Activated naive CD8-positive, alpha-beta T cell treated with anti-CD3 and anti-CD28 coated beads for 36 hours (primary cell): ENCODE results near the gene FOLR1. TPM values are rescaled to one million over a fixed set of nuclear protein-coding genes. Genes with fewer than 3 reads are reported as not detected.

Experiments
- DNase-seq: peaks from one replicate; pipeline ENCODE4 v3.0.0; 2021
- H3K27ac Mint-ChIP-seq: one replicate; pipeline ENCODE4 v1.8.0; 2022; ENCODE audit warnings: mild to moderate bottlenecking, moderate library complexity, mixed read lengths
- H3K27me3 Mint-ChIP-seq: one replicate; pipeline ENCODE4 v1.8.0; 2022; ENCODE audit warnings: mild to moderate bottlenecking, mixed read lengths
- H3K36me3 Mint-ChIP-seq: one replicate; pipeline ENCODE4 v1.8.0; 2021; ENCODE audit warnings: mild to moderate bottlenecking, mixed read lengths
- H3K4me1 Mint-ChIP-seq: one replicate; pipeline ENCODE4 v1.8.0; 2021; ENCODE audit warnings: mixed read lengths
- H3K4me3 Mint-ChIP-seq: one replicate; pipeline ENCODE4 v1.8.0; 2022; ENCODE audit warnings: mild to moderate bottlenecking, moderate library complexity, mixed read lengths
- H3K9me3 Mint-ChIP-seq: one replicate; pipeline ENCODE4 v1.8.0; 2022; ENCODE audit warnings: mixed read lengths
- total RNA-seq, 2 experiments: library from RNA; stranded (reverse); gene quantifications; one replicate each; pipeline ENCODE4 v1.2.3, GENCODE V29; 2021

FOLR1 gene
- total RNA-seq, 2 experiments from 2014 or later, result not detected

DNA sequence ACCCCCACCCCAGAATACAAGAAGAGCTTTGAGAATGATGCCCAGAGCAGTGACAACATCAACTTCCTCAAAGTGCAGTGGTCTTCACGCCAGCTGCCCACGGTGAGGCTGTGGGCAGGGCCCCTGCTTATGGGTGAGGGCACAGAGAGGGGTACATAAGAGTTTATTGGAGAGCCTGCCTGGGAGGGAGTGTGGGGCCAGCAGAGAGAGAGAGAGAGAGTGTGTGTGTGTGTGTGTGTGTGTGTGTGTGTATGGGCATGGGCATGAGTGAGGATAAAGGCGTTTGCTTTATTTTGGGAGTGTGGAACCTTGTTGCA is 42.5 kb downstream of the FOLR1 start:
- no peak for DNase-seq
- H3K27me3 Mint-ChIP-seq, result peaks cover 8% of the 10 kb centered on the region
- no peak overlapping the region for H3K4me3 Mint-ChIP-seq
- peaks cover 10% of the 10 kb centered on the region for H3K36me3 Mint-ChIP-seq
- peaks cover 7% of the 10 kb centered on the region for H3K4me1 Mint-ChIP-seq
- no peaks in the 10 kb centered on the region for H3K9me3 Mint-ChIP-seq
- H3K27ac Mint-ChIP-seq, result no peak overlapping the region

DNA sequence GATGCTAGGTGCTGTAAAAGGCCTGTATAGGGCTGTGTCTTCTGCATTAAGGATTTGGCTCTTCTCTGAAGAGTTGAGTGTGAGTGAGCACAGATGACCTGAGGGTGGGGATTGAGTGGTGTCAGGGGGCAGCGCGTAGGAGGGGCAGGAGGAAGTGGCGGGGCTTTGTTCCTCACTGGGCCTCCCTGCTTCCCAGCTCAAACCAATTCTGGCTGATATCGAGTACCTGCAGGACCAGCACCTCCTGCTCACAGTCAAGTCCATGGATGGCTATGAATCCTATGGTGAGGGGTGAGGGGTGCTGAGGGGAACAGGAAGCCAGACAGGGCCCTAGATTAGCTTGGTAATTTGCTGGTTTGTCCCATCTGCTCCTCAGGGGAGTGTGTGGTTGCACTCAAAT is 43.0 kb downstream of the FOLR1 start:
- no peak for DNase-seq
- Mint-ChIP-seq H3K27ac (no peak overlapping the region), H3K27me3 (peaks cover 10% of the 10 kb centered on the region), H3K4me1 (peaks cover 7% of the 10 kb centered on the region), H3K36me3 (peaks cover 9% of the 10 kb centered on the region), H3K9me3 (no peaks in the 10 kb centered on the region), H3K4me3 (no peak overlapping the region)

DNA sequence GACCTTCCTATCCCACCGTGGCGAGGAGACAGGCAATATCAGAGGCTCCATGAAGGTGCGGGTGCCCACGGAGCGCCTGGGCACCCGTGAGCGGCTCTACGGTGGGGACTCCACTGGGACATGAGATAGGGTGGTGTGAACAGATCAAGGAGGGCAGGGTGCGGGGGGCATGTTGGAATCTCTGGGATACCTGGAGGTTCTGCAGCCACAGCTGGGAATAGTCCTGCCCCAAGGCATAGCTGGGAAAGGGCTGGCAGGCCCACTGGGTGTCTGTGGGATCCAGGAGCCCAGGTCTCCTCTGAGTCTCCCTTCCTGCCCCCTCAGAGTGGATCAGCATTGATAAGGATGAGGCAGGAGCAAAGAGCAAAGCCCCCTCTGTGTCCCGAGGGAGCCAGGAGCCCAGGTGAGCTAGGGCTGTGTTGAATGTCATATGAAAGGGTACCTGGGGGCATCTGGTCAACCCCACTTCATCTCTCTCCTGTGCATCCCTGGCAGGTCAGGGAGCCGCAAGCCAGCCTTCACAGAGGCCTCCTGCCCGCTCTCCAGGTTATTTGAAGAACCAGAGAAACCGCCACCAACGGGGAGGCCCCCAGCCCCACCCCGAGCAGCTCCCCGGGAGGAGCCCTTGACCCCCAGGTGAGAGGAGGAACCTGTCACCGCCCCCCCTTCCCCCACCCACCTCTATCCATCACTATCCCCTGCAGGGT is 43.6 kb downstream of the FOLR1 start:
- Mint-ChIP-seq H3K4me3 (no peak overlapping the region), H3K9me3 (no peaks in the 10 kb centered on the region), H3K27me3 (peaks cover 14% of the 10 kb centered on the region), H3K4me1 (peaks cover 9% of the 10 kb centered on the region), H3K27ac (no peak overlapping the region), H3K36me3 (peaks cover 8% of the 10 kb centered on the region)
- DNase-seq, result no peak

DNA sequence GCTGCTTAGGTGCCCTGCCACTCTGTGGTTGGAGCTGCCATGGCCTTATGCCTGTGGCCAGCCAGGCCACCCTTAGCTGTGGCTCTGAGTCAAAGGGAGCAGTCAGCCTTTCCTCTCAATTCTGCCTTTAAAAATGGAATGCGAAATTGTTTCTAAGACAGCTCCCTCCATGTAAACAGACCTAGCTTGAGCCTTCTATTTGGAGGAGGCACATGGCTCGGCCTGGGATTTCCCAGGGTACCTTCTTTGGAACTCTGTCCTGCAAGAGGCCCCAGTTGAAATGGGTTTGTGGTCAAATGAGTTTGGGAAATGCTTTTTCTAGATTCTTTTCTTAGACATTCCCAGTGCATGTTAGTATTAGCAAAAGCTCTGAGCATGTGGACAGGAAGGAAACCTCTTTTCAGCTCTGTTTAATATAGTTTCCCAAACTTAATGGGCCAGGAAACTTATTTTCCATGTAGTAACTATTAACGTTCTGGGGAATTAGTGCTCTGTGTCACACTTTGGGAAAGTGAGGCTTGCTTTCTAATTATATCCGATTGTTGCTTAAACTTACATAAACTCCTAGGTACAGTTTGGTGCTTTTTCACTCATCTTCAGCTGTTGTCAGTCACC is 44.2 kb downstream of the FOLR1 start:
- Mint-ChIP-seq H3K36me3 (peaks cover 6% of the 10 kb centered on the region), H3K27ac (no peak overlapping the region), H3K4me3 (no peak overlapping the region)

DNA sequence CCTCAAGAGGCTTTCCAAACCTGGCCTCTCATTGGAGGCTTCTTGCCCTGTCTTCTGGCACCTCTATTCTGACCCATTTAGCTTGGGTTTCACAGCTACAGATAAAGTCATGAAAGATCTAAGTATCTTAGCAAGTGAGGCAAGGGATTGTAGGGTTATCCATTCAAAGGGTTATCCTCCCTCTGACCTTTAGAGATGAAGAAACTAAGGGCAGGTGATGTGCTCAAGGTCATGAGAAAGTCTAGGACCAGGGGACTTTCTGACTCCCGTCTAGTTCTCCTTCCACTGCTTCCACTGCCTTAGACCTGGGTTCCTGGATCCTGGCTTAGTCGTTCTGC is 44.8 kb downstream of the FOLR1 start:
- peaks cover 5% of the 10 kb centered on the region for H3K36me3 Mint-ChIP-seq
- DNase-seq, result no peak
- no peak overlapping the region for H3K27ac Mint-ChIP-seq
- no peak overlapping the region for H3K4me3 Mint-ChIP-seq
- peaks cover 27% of the 10 kb centered on the region for H3K27me3 Mint-ChIP-seq
- H3K9me3 Mint-ChIP-seq, result no peaks in the 10 kb centered on the region
- peaks cover 14% of the 10 kb centered on the region for H3K4me1 Mint-ChIP-seq

More for the DNA sequence above, 44.2 kb downstream of the FOLR1 start:
- Mint-ChIP-seq H3K27me3 (peaks cover 21% of the 10 kb centered on the region), H3K4me1 (peaks cover 14% of the 10 kb centered on the region), H3K9me3 (no peaks in the 10 kb centered on the region)
- DNase-seq, result no peak

DNA sequence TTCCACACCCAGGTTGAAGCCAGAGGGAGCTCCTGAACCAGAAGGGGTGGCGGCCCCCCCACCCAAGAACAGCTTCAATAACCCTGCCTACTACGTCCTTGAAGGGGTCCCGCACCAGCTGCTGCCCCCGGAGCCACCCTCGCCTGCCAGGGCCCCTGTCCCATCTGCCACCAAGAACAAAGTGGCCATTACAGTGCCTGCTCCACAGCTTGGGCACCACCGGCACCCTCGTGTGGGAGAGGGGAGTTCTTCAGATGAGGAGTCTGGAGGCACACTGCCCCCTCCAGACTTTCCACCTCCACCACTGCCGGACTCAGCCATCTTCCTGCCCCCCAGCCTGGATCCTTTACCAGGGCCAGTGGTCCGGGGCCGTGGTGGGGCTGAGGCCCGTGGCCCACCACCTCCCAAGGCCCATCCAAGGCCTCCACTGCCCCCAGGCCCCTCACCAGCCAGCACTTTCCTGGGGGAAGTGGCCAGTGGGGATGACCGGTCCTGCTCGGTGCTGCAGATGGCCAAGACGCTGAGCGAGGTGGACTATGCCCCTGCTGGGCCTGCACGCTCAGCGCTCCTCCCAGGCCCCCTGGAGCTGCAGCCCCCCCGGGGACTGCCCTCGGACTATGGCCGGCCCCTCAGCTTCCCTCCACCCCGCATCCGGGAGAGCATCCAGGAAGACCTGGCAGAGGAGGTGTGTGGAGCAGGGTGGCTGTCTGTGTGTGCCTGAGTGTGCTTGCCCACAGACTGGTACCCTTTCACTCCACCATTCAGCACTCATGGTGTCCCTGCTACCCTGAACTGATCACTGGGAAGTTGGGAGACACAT is 45.4 kb downstream of the FOLR1 start:
- H3K27me3 Mint-ChIP-seq, result peaks cover 32% of the 10 kb centered on the region
- peaks cover 3% of the 10 kb centered on the region for H3K36me3 Mint-ChIP-seq
- H3K4me1 Mint-ChIP-seq, result peaks cover 16% of the 10 kb centered on the region
- H3K9me3 Mint-ChIP-seq, result no peaks in the 10 kb centered on the region
- no peak overlapping the region for H3K4me3 Mint-ChIP-seq
- DNase-seq, result no peak
- no peak overlapping the region for H3K27ac Mint-ChIP-seq

DNA sequence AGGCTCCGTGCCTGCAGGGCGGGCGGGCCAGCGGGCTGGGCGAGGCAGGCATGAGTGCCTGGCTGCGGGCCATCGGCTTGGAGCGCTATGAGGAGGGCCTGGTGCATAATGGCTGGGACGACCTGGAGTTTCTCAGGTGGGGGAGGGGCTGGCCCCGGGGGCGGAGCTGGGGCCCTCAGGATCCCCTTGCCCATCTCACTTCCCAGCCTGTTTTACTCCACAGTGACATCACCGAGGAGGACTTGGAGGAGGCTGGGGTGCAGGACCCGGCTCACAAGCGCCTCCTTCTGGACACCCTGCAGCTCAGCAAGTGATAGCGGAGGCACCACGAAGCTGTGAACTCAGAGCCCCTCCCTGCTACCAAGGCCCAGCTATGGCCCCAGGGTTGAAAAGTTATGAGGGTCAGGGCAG is 46.1 kb downstream of the FOLR1 start:
- Mint-ChIP-seq H3K9me3 (no peaks in the 10 kb centered on the region), H3K27me3 (peaks cover 40% of the 10 kb centered on the region), H3K27ac (no peak overlapping the region), H3K4me3 (no peak overlapping the region), H3K4me1 (peaks cover 16% of the 10 kb centered on the region), H3K36me3 (peaks cover 2% of the 10 kb centered on the region)
- DNase-seq, result peak; percentile 47

DNA sequence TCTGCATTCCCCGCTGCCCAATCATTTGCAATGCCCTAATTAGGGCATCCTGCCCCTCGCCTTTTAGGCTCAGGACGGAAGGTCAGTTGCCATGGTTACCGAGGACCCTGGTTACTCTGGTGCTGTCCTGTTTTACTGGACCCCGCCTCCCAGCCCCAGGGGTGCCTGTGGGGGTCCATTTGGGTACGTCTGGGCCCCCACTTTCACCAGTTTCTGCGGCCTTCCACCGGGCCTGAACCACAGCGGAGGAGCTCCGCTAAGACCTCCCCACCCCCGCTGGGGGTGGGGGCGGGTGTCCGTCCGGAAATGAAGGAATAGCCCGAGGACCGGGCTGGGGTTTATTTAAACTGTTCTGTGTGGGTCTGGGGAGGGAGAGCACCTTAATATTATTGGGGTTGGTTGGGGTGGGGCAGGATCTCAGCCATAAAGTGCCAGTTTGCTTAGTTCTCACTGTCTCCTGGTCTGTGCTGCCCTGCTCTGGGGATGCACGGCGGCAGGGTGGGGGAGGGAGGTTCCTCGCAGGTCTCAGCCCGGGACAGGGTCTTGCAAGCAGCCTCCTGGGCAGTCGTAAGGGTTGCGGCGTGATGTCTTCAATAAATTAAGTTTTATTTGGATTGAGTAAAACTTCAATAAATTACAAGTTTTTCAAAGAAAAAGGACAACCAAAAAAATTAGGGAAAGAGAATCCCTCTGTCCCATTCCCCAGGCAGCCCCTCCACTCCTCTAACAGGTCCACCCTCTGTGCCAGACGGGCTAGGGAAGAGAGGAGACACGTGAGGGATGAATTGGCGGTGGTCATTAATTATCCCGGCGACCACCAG is 46.8 kb downstream of the FOLR1 start:
- peaks cover 2% of the 10 kb centered on the region for H3K36me3 Mint-ChIP-seq
- DNase-seq, result no peak
- peaks cover 46% of the 10 kb centered on the region for H3K27me3 Mint-ChIP-seq
- no peaks in the 10 kb centered on the region for H3K9me3 Mint-ChIP-seq
- H3K27ac Mint-ChIP-seq, result no peak overlapping the region
- peaks cover 21% of the 10 kb centered on the region for H3K4me1 Mint-ChIP-seq
- no peak overlapping the region for H3K4me3 Mint-ChIP-seq

DNA sequence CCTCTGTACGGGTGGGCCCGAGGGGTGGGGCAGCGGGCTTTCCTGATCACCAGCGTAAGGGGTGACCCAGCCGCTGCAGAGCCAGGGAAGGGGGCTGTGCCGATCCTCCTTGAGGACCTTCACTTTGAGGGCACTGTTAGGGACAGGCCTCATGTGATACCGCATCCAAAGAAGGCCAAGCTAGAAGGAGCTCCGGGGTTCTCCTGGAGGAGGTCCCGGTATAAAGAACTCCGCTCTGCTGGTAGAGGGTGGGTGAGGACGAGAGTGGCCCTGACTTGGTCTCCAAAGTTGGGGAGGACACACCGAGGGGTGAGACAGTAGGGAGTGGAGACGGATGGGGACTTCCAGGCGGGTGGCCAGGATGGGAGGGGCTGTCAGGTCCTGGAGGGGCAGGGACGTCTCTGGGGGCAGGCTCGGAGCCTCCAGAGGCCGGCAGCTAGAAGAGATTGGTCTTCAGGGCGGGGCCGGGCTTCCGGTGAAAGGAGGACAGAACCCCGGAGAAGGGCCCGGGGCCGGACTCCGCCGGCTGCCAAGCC is 47.4 kb downstream of the FOLR1 start:
- no peaks in the 10 kb centered on the region for H3K9me3 Mint-ChIP-seq
- peaks cover 2% of the 10 kb centered on the region for H3K36me3 Mint-ChIP-seq
- DNase-seq, result no peak
- H3K4me3 Mint-ChIP-seq, result peak overlapping the region; percentile 48
- H3K4me1 Mint-ChIP-seq, result peaks cover 21% of the 10 kb centered on the region
- H3K27ac Mint-ChIP-seq, result no peak overlapping the region
- peaks cover 46% of the 10 kb centered on the region for H3K27me3 Mint-ChIP-seq

DNA sequence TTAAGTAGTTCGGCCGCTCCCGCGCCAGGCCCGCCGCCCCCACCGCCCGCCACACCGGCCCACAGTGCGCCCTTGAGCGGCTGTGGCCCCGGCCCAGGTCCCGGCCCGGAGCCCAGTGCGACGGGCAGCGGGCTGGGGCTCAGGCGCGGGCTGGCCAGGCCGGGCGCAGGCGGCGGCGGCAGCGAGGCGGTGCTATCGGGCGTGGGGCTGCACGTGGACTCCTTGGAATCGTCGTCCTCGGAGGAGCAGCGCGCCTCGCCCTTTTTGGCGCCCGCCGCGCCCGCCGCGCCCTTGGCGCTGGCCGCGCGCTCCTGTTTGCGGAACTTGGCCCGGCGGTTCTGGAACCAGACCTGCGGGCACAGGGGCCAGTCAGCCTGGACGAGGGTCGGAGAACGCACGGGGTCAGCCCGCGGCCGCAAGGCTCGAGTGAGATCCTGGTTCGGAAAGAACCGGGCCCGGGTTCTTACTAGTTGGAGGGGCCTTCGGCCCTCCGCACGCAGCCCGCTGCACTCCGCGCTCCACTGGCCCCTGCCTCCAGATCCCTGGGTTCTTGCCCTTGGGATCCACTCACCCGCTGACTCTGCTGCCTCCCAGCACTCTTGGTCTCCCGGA is 48.0 kb downstream of the FOLR1 start:
- H3K4me1 Mint-ChIP-seq, result peaks cover 25% of the 10 kb centered on the region
- H3K4me3 Mint-ChIP-seq, result no peak overlapping the region
- H3K9me3 Mint-ChIP-seq, result no peaks in the 10 kb centered on the region
- no peak overlapping the region for H3K27ac Mint-ChIP-seq
- H3K27me3 Mint-ChIP-seq, result peaks cover 46% of the 10 kb centered on the region
- peak; percentile 26 for DNase-seq
- peaks cover 2% of the 10 kb centered on the region for H3K36me3 Mint-ChIP-seq

DNA sequence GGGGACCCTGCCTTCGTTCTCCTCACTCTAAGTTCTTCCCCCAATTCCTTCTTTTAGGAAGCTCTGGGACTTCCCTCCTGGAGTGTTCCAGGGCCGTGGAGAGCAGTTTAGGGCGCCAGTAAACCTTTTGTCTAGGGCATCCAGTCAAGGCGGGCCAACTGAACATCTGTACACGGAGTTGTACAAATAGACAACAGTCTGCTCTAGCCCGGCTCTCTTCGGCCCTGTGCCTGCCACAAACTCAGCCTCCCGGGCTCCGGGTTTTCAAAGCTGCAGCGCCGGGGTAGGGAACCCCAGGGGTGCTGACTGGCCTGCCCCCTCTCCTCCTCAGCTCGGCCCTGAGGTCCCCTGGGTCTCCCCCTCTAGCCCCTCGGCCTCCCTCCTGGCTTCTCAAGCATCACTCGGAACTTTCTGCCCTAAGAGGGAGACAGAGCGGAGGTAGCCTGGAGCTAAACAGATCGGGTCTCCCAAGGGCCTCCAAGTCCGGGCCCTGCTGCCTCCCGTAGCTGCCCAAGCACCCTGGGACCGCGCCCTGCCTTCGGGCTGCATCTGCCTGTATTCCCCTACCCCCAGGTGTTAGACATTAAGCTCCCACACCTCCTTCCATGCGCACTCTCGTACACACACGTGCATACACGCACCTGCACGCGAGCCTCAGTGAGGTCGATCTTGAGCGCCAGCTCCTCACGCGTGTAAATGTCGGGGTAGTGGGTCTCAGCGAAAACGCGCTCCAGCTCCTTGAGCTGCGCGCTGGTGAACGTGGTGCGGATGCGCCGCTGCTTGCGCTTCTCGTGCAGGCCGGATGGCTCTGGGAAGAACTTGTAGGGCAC is 48.7 kb downstream of the FOLR1 start:
- H3K27ac Mint-ChIP-seq, result no peak overlapping the region
- H3K4me3 Mint-ChIP-seq, result peak overlapping the region; percentile 18
- peaks cover 25% of the 10 kb centered on the region for H3K4me1 Mint-ChIP-seq
- H3K36me3 Mint-ChIP-seq, result peaks cover 2% of the 10 kb centered on the region
- DNase-seq, result peak; percentile 18
- H3K9me3 Mint-ChIP-seq, result no peaks in the 10 kb centered on the region
- H3K27me3 Mint-ChIP-seq, result peaks cover 46% of the 10 kb centered on the region

DNA sequence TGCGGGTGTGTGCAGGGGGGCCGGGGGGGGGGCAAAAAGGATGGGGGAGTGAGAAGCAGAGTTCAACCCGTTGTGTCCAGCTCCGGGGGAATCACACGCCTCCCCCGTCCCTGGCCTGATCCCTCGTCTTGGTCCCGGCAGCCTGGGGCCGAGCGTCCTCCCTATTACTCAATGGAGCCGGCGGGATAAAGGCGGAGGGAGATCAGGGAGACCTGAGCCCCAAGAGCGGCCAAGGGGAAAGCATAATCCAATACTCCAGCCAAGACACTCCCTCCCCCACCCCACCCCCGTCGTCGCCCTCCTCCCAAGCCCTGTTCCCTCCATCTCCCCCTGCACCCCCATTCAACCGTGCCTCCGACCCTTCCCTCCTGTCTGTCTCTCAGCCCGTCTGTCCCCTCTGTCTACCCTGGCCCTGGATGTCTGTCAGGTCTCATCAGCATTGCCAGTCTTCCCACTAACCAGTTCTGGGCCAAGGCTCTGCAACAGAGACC is 49.4 kb downstream of the FOLR1 start:
- Mint-ChIP-seq H3K4me1 (peaks cover 25% of the 10 kb centered on the region), H3K27ac (no peak overlapping the region), H3K27me3 (peaks cover 46% of the 10 kb centered on the region), H3K4me3 (peak overlapping the region; percentile 5), H3K9me3 (no peaks in the 10 kb centered on the region), H3K36me3 (peaks cover 2% of the 10 kb centered on the region)
- DNase-seq, result no peak

DNA sequence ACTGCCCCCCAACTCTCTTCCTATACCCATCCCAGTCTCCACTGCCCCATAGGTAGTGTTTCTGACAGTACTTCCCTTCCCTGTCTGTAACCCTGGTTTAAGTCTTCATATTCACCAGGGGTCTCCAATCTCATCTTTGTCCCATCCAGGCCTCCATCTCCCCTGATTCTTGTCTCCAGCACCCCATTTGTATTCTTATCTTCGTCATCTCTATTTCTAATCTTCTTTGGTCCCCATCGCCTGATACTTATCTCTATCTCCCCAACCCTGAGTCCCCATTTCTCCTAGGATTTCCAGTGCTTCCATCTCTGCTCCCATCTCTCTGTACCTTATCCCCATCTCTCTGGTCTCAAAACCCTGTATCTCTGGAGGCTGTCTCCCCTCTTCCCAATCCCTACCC is 50.2 kb downstream of the FOLR1 start:
- Mint-ChIP-seq H3K4me1 (peaks cover 24% of the 10 kb centered on the region), H3K36me3 (peaks cover 2% of the 10 kb centered on the region), H3K4me3 (no peak overlapping the region), H3K27ac (no peak overlapping the region), H3K27me3 (peaks cover 46% of the 10 kb centered on the region), H3K9me3 (no peaks in the 10 kb centered on the region)
- no peak for DNase-seq
